MM.1S (cell line): ENCODE data around the gene TFF2.

Experiments used
- DNase-seq: peaks from one replicate; pipeline ENCODE4 v3.0.0-alpha.2; 2015
- H2AFZ ChIP-seq: fragments of 300-600 bp; sonication (generic); 2 replicates; pipeline ENCODE4 v1.6.0; 2016; ENCODE audit warnings: antibody characterized with exemption, low read length
- H3F3A ChIP-seq: fragments of 300-600 bp; sonication (generic); 2 replicates; pipeline ENCODE4 v1.6.1; 2016; ENCODE audit warnings: mild to moderate bottlenecking, antibody characterized with exemption, low read length, moderate library complexity, mixed read lengths; ENCODE audit not compliant: insufficient read depth
- H3K27ac ChIP-seq: fragments of 300-600 bp; sonication (generic); 2 replicates; pipeline ENCODE4 v1.5.1; 2016; ENCODE audit warnings: mild to moderate bottlenecking, low read length
- H3K27me3 ChIP-seq: fragments of 300-600 bp; sonication (generic); replicated peaks from 2 replicates; pipeline ENCODE4 v1.6.0; 2016; ENCODE audit warnings: low read length; ENCODE audit not compliant: insufficient read depth
- H3K36me3 ChIP-seq: fragments of 300-600 bp; sonication (generic); replicated peaks from 2 replicates; pipeline ENCODE4 v1.6.1; 2016; ENCODE audit warnings: mild to moderate bottlenecking, low read length, mixed read lengths; ENCODE audit not compliant: insufficient read depth
- H3K4me1 ChIP-seq: fragments of 300-600 bp; sonication (generic); 2 replicates; pipeline ENCODE4 v1.6.1; 2016; ENCODE audit warnings: low read length, mixed read lengths
- H3K4me2 ChIP-seq: fragments of 300-600 bp; sonication (generic); 2 replicates; pipeline ENCODE4 v1.6.0; 2016; ENCODE audit warnings: low read depth, low read length
- H3K4me3 ChIP-seq: fragments of 300-600 bp; sonication (generic); 2 replicates; pipeline ENCODE4 v1.5.1; 2016; ENCODE audit warnings: low read length, mixed read lengths
- H3K79me2 ChIP-seq: fragments of 300-600 bp; sonication (generic); 2 replicates; pipeline ENCODE4 v1.6.1; 2016; ENCODE audit warnings: mixed run types, low read length, mixed read lengths
- H3K9ac ChIP-seq: fragments of 300-600 bp; sonication (generic); 2 replicates; pipeline ENCODE4 v1.6.1; 2016; ENCODE audit warnings: low read length, mixed read lengths
- H3K9me2 ChIP-seq: fragments of 300-600 bp; sonication (generic); replicated peaks from 2 replicates; pipeline ENCODE4 v1.6.1; 2016; ENCODE audit warnings: mild to moderate bottlenecking, low read length, mixed read lengths; ENCODE audit not compliant: insufficient read depth
- H3K9me3 ChIP-seq: fragments of 300-600 bp; sonication (generic); replicated peaks from 2 replicates; pipeline ENCODE4 v1.6.1; 2016; ENCODE audit warnings: mild to moderate bottlenecking, low read length, mixed read lengths; ENCODE audit not compliant: insufficient read depth
- H4K20me1 ChIP-seq: fragments of 300-600 bp; sonication (generic); 2 replicates; pipeline ENCODE4 v1.6.1; 2016; ENCODE audit warnings: mild to moderate bottlenecking, low read length, moderate library complexity, mixed read lengths; ENCODE audit not compliant: insufficient read depth
- EZH2 ChIP-seq: fragments of 300-600 bp; sonication (generic); optimal IDR thresholded peaks from 2 replicates; pipeline ENCODE3; 2017; ENCODE audit warnings: low read depth, mild to moderate bottlenecking, antibody characterized with exemption, low read length, mixed read lengths
- EZH2phosphoT487 ChIP-seq: fragments of 300-600 bp; sonication (generic); IDR thresholded peaks from 2 replicates; pipeline ENCODE4 v1.6.1; 2018; ENCODE audit warnings: antibody characterized with exemption, low read length
- TF ChIP-seq, protein P1 (sequence below): fragments of 300-600 bp; sonication (generic); IDR thresholded peaks from 2 replicates; pipeline ENCODE4 v1.5.1; 2016; ENCODE audit warnings: antibody characterized with exemption, low read length, mixed read lengths

Gene TFF2

DNA sequence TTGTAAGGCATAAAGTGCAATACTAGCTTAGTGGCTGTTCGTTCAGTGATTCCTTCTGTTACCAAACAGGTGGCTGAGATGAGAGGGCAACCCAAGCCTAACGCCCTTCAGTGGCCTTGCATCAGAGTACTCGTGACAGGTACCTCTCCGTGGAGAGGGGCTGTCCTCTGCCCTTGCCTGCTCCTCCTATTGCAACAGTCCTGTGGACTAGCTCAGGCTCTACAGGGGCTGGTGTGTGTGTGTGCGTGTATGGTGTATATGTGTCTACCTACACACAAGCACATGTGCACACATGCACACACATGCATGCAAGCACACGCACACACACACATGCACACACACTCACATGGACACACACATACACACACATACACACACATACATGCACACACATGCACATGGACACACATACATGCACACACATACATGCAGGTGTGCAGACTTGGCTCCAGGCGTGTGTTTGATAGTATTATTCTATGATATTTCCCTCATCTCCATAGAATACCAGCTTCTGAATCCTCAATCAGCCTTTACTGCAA lies 50.7 kb downstream of the TFF2 start:
- Histone ChIP-seq H4K20me1 (no peaks in the 10 kb centered on the region), H3K36me3 (no peaks in the 10 kb centered on the region), H3K9ac (no peak overlapping the region), H3K9me3 (no peaks in the 10 kb centered on the region), H3K9me2 (no peaks in the 10 kb centered on the region), H3K79me2 (no peaks in the 10 kb centered on the region), H3K4me1 (no peaks in the 10 kb centered on the region), H3F3A (no peaks in the 10 kb centered on the region; the same call in 1 of the 2 replicates), H3K27me3 (peaks cover 99% of the 10 kb centered on the region), H3K4me2 (no peak overlapping the region), H2AFZ (no peak overlapping the region), H3K27ac (no peak overlapping the region), H3K4me3 (no peak overlapping the region)
- no peak for DNase-seq
- TF ChIP-seq, protein P1, sequence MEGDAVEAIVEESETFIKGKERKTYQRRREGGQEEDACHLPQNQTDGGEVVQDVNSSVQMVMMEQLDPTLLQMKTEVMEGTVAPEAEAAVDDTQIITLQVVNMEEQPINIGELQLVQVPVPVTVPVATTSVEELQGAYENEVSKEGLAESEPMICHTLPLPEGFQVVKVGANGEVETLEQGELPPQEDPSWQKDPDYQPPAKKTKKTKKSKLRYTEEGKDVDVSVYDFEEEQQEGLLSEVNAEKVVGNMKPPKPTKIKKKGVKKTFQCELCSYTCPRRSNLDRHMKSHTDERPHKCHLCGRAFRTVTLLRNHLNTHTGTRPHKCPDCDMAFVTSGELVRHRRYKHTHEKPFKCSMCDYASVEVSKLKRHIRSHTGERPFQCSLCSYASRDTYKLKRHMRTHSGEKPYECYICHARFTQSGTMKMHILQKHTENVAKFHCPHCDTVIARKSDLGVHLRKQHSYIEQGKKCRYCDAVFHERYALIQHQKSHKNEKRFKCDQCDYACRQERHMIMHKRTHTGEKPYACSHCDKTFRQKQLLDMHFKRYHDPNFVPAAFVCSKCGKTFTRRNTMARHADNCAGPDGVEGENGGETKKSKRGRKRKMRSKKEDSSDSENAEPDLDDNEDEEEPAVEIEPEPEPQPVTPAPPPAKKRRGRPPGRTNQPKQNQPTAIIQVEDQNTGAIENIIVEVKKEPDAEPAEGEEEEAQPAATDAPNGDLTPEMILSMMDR, result no peak
- no peak for TF ChIP-seq EZH2phosphoT487
- TF ChIP-seq EZH2, result no peak

DNA sequence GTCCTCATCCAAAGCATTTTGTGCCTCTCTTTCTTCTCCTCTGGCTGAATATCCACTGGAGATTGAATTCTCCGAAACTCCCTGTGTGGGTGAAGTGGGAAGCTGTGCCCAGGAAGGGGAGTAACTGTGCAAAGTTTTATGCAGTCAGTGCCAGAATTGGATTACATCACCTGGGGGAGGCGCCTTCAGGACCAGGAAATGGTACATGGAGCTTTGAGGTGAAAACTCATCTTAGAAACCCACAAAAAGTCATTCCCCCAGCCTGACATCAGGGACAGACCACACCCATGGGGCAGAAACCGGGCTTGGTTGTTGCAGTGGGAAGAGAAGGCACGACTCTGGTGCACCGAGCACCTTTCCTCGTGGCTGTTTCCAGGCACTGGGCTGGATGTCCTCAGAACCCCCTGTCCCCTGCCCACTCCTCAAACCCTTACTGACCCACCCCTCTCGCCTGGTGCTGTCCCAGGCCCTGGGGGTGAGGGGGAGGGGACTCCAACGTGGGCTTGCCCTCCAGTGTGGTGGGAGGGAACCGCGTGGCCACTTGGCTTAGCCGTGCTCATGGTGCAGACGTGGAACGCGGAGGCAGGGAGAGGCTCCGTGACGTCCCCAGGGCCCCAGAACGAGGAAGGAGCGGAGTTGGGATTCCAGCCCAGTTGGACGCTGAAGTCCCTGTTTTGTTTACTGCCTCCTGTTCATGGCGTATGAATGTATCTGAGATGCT lies 51.3 kb downstream of the TFF2 start:
- Histone ChIP-seq H3K27me3 (peaks cover 92% of the 10 kb centered on the region), H3K27ac (no peak overlapping the region), H3K9me3 (no peaks in the 10 kb centered on the region), H3K4me1 (no peaks in the 10 kb centered on the region), H3K4me2 (no peak overlapping the region), H4K20me1 (no peaks in the 10 kb centered on the region), H3K9ac (no peak overlapping the region), H3K36me3 (no peaks in the 10 kb centered on the region), H3K9me2 (no peaks in the 10 kb centered on the region), H3F3A (no peaks in the 10 kb centered on the region; the same call in 1 of the 2 replicates), H2AFZ (no peak overlapping the region), H3K4me3 (no peak overlapping the region), H3K79me2 (no peaks in the 10 kb centered on the region)
- DNase-seq, result no peak
- TF ChIP-seq, protein P1, result no peak
- TF ChIP-seq EZH2, result no peak
- TF ChIP-seq EZH2phosphoT487, result no peak

DNA sequence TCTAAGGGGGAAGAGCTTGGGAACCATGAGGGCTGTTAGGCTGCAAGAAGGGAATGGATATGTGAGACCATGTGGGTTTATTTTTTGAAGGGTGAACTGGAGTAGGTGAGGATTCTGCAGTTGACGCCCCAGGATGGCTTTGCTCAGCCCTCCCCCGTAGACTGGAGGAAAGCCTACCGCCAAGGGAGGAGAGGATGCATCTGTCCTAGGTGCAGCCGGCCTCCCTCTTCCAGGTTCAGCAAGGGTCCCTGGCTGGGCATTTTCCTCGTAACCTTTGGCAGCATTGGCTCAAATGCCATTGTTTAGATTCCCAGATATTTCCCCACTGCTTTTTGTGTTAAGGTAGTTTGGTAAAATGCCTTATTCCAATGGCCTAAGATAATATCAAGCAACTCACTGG lies 52.1 kb downstream of the TFF2 start:
- Histone ChIP-seq H3K27ac (no peak overlapping the region), H3K4me3 (no peak overlapping the region), H3K79me2 (no peaks in the 10 kb centered on the region), H3F3A (no peaks in the 10 kb centered on the region; the same call in 1 of the 2 replicates), H3K4me2 (no peak overlapping the region), H4K20me1 (no peaks in the 10 kb centered on the region), H3K9ac (no peak overlapping the region), H3K9me3 (no peaks in the 10 kb centered on the region), H3K9me2 (no peaks in the 10 kb centered on the region), H3K4me1 (no peaks in the 10 kb centered on the region), H3K36me3 (no peaks in the 10 kb centered on the region), H2AFZ (no peak overlapping the region), H3K27me3 (peaks cover 84% of the 10 kb centered on the region)
- no peak for DNase-seq
- no peak for TF ChIP-seq EZH2
- TF ChIP-seq, protein P1, result no peak
- TF ChIP-seq EZH2phosphoT487, result no peak
